IPS DF 4.7 (cell line): ENCODE results near the gene HDAC9.

Experiments used
- DNase-seq: peaks from one replicate; pipeline ENCODE4 v3.0.0-alpha.2; 2013; ENCODE audit warnings: low spot score; ENCODE audit errors: extremely low read depth

The HDAC9 gene

GRCh38 chr7:18494406-18494805 is 1.1 kb upstream of the HDAC9 start:
- DNase-seq, result no peak

- DNase-seq, result no peak
Observed at GRCh38 chr7:18494821-18495408, 634 bp upstream of the HDAC9 start.

- DNase-seq, result no peak
Observed at GRCh38 chr7:18496341-18496700, 772 bp downstream of the HDAC9 start.

GRCh38 chr7:18497082-18497481 is 1.5 kb downstream of the HDAC9 start:
- DNase-seq, result no peak

- no peak for DNase-seq
Observed at GRCh38 chr7:18497800-18498199, 2.3 kb downstream of the HDAC9 start.

- no peak for DNase-seq
Observed at GRCh38 chr7:18498341-18498740, 2.8 kb downstream of the HDAC9 start.

GRCh38 chr7:18499407-18500177 is 4.0 kb downstream of the HDAC9 start:
- no peak for DNase-seq

- no peak for DNase-seq
Observed at GRCh38 chr7:18503126-18503866, 7.7 kb downstream of the HDAC9 start.

- DNase-seq, result no peak
Observed at GRCh38 chr7:18504965-18505364, 9.4 kb downstream of the HDAC9 start.

GRCh38 chr7:18505870-18506460 is 10.4 kb downstream of the HDAC9 start:
- no peak for DNase-seq

GRCh38 chr7:18508443-18509427 is 13.2 kb downstream of the HDAC9 start:
- DNase-seq, result no peak

GRCh38 chr7:18509481-18509880 is 13.9 kb downstream of the HDAC9 start:
- DNase-seq, result no peak

- DNase-seq, result no peak
Observed at GRCh38 chr7:18511351-18512140, 16.0 kb downstream of the HDAC9 start.

GRCh38 chr7:18513343-18513742 is 17.8 kb downstream of the HDAC9 start:
- no peak for DNase-seq

- DNase-seq, result no peak
Observed at GRCh38 chr7:18515067-18515466, 19.5 kb downstream of the HDAC9 start.

- no peak for DNase-seq
Observed at GRCh38 chr7:18517646-18518045, 22.1 kb downstream of the HDAC9 start.

- no peak for DNase-seq
Observed at GRCh38 chr7:18518555-18518954, 23.0 kb downstream of the HDAC9 start.

GRCh38 chr7:18520450-18521235 is 25.1 kb downstream of the HDAC9 start:
- DNase-seq, result no peak

GRCh38 chr7:18521236-18521589 is 25.7 kb downstream of the HDAC9 start:
- no peak for DNase-seq
